A549 (cell line): ENCODE data around the gene SH3GL2. TPM values are rescaled to one million over a fixed set of nuclear protein-coding genes. Genes with fewer than 3 reads are reported as not detected.

ENCODE experiments used
- ATAC-seq, 2 experiments: fragments of 200-7000 bp in 1 of 2; fragments of >200 bp in 1 of 2; cut with Nextera tagmentation in 1 of 2; cut with Tn5 transposase in 1 of 2; 3 replicates each; pipeline versions ENCODE4 v1.8.0 to v1.9.1; 2018 to 2020; ENCODE audit warnings: mild to moderate bottlenecking in 1 of 2, moderate library complexity in 1 of 2
- CTCF ChIA-PET: fragments of 300-600 bp; sonication (Branson Sonifier 250); formaldehyde crosslinking; extraction: SDS; loops from one replicate; lab custom pipeline; 2021; ENCODE audit warnings: antibody characterized with exemption, inconsistent platforms; lab: Yijun Ruan, JAX
- POLR2A ChIA-PET: fragments of 350-600 bp; formaldehyde crosslinking; extraction: SDS; loops from one replicate; lab custom pipeline; 2021; ENCODE audit warnings: antibody characterized with exemption, inconsistent platforms; lab: Yijun Ruan, JAX
- DNase-seq, 2 experiments: peaks; one replicate each; pipeline versions ENCODE4 v3.0.0 to v3.0.0-alpha.2; 2011 to 2016; ENCODE audit warnings: low read depth in 1 of 2, low spot score in 1 of 2
- FAIRE-seq: peaks from 2 replicates; lab custom pipeline; 2011; peaks lifted over from hg19 to GRCh38; lab: Jason Lieb, UNC
- H3K27ac ChIP-seq, 2 experiments: fragments of >200 bp; sonication (Bioruptor Twin); formaldehyde crosslinking; 3 replicates each; pipeline ENCODE4 v1.5.1; 2016 to 2017
- H3K4me1 ChIP-seq: fragments of >200 bp; sonication (Bioruptor Twin); formaldehyde crosslinking; 3 replicates; pipeline ENCODE4 v1.6.1; 2016
- H3K4me2 ChIP-seq: fragments of >200 bp; sonication (Bioruptor Twin); formaldehyde crosslinking; 3 replicates; pipeline ENCODE4 v1.6.1; 2016
- H3K4me3 ChIP-seq: fragments of >200 bp; sonication (Bioruptor Twin); formaldehyde crosslinking; 3 replicates; pipeline ENCODE4 v1.5.1; 2016
- H3K9me3 ChIP-seq: fragments of >200 bp; sonication (Bioruptor Twin); formaldehyde crosslinking; 3 replicates; pipeline ENCODE4 v1.6.1; 2016
- BHLHE40 ChIP-seq: IDR thresholded peaks from 2 replicates; pipeline ENCODE4 v1.6.1; 2012; ENCODE audit warnings: low read depth, low read length, inconsistent platforms
- ELK1 ChIP-seq: fragments of 150-350 bp; IDR thresholded peaks from 2 replicates; pipeline ENCODE4 v1.6.1; 2014; ENCODE audit warnings: low read depth, mild to moderate bottlenecking, low read length
- FOXS1 ChIP-seq: fragments of 250-450 bp; sonication (Bioruptor Pico); IDR thresholded peaks from 2 replicates; pipeline ENCODE4 v1.5.0; 2020; ENCODE audit warnings: mild to moderate bottlenecking, moderate library complexity
- HDAC2 ChIP-seq: fragments of 200-600 bp; sonication (generic); IDR thresholded peaks from 2 replicates; pipeline ENCODE4 v1.6.1; 2016
- HMGXB4 ChIP-seq: fragments of 250-450 bp; sonication (Bioruptor Pico); IDR thresholded peaks from 2 replicates; pipeline ENCODE4 v1.5.0; 2021; ENCODE audit warnings: mild to moderate bottlenecking, moderate library complexity, borderline replicate concordance
- JUNB ChIP-seq: fragments of >200 bp; sonication (Bioruptor Twin); formaldehyde crosslinking; IDR thresholded peaks from 2 replicates; pipeline ENCODE4 v1.6.1; 2016
- KDM1A ChIP-seq: fragments of 200-600 bp; sonication (generic); IDR thresholded peaks from 2 replicates; pipeline ENCODE4 v1.6.1; 2016; ENCODE audit warnings: low read depth, mild to moderate bottlenecking
- MAFK ChIP-seq: fragments of 450-650 bp; IDR thresholded peaks from 2 replicates; pipeline ENCODE4 v1.6.1; 2014; ENCODE audit not compliant: partially characterized antibody
- MYC ChIP-seq: IDR thresholded peaks from 2 replicates; pipeline ENCODE4 v1.6.1; 2012; ENCODE audit warnings: mild to moderate bottlenecking, inconsistent platforms, low read length, improper control_type of control experiment, borderline replicate concordance
- RCOR1 ChIP-seq: fragments of 150-350 bp; IDR thresholded peaks from 2 replicates; pipeline ENCODE4 v1.6.1; 2014; ENCODE audit warnings: antibody characterized with exemption, low read length, low read depth
- RFX5 ChIP-seq: fragments of 450-650 bp; IDR thresholded peaks from 2 replicates; pipeline ENCODE4 v1.7.1; 2014; ENCODE audit warnings: antibody characterized with exemption, mild to moderate bottlenecking, moderate library complexity
- RNF2 ChIP-seq: fragments of 200-600 bp; sonication (generic); IDR thresholded peaks from 2 replicates; pipeline ENCODE4 v1.6.1; 2016; ENCODE audit warnings: low read depth, mild to moderate bottlenecking, antibody characterized with exemption, moderate library complexity, borderline replicate concordance
- SREBF2 ChIP-seq: fragments of 450-650 bp; IDR thresholded peaks from 2 replicates; pipeline ENCODE4 v1.6.1; 2014; ENCODE audit warnings: mild to moderate bottlenecking, moderate library complexity
- ZNF302 ChIP-seq: fragments of 250-450 bp; sonication (Bioruptor Pico); IDR thresholded peaks from 2 replicates; pipeline ENCODE4 v1.9.0; 2021; ENCODE audit warnings: inconsistent platforms, mild to moderate bottlenecking, moderate library complexity
- ZSCAN20 ChIP-seq: fragments of 250-450 bp; sonication (Bioruptor Pico); IDR thresholded peaks from 2 replicates; pipeline ENCODE4 v1.8.0; 2022; ENCODE audit warnings: mild to moderate bottlenecking, moderate library complexity
- WGBS: methylation state at CpG from one replicate; pipeline ENCODE4 v1.1.6; 2017; ENCODE audit errors: missing lambda C conversion rate; 5-methylcytosine and 5-hydroxymethylcytosine counted together
- polyA plus RNA-seq, 4 experiments: library from polyadenylated mRNA; depleted of rRNA in 3 of 4; stranded (reverse); fragments of >200 nt; fragmentation: RNase III in 1 of 4; extraction: RNeasy Plus Mini Kit Qiagen cat#74134 plus additional on column Dnase treatment in 1 of 4; gene quantifications; 2 replicates in 3 of 4; 3 replicates in 1 of 4; pipeline ENCODE4 v1.2.3, GENCODE V29; 2011 to 2017

Gene SH3GL2
- polyA plus RNA-seq, 2 of the 4 experiments (the other 2 are of a cell fraction), result 0.03 TPM

- WGBS, result 3% methylated on average over 1 of the region's 1 CpG
- H3K27ac ChIP-seq, result no peak overlapping the region
- DNase-seq, result no peak
- no peak for ATAC-seq
- TF ChIP-seq RCOR1, result no peak
- no peak for TF ChIP-seq SREBF2
- no peak for TF ChIP-seq ELK1
- ChIA-PET CTCF (no interaction called here), POLR2A (no interaction called here)
- H3K4me2 ChIP-seq, result no peak overlapping the region
- no peak for FAIRE-seq
- H3K9me3 ChIP-seq, result no peaks in the 10 kb centered on the region
- no peaks in the 10 kb centered on the region for H3K4me1 ChIP-seq
- H3K4me3 ChIP-seq, result no peak overlapping the region
Observed at GRCh38 chr9:17651725-17652124, 72.9 kb downstream of the SH3GL2 start.

- TF ChIP-seq HMGXB4 (no peak), JUNB (no peak), ZSCAN20 (CRISPR knock-in tag) (no peak), ZNF302 (no peak), ELK1 (no peak), MAFK (no peak), KDM1A (no peak), BHLHE40 (no peak)
- CTCF ChIA-PET, result interaction anchor here (1.0 kb wide), 1 partner anchor 98 kb away, joined by 3 read pairs; no protein-coding TSS in a partner anchor
- no peak for DNase-seq
- no peak overlapping the region for H3K27ac ChIP-seq
- no peak for FAIRE-seq
- no peaks in the 10 kb centered on the region for H3K9me3 ChIP-seq
- no peak for ATAC-seq
- H3K4me3 ChIP-seq, result no peak overlapping the region
- WGBS, result 15% methylated on average over 4 of the region's 4 CpGs
- POLR2A ChIA-PET, result no interaction called here
- H3K4me2 ChIP-seq, result no peak overlapping the region
- no peaks in the 10 kb centered on the region for H3K4me1 ChIP-seq
Observed at GRCh38 chr9:17653947-17654465, 75.1 kb downstream of the SH3GL2 start.

GRCh38 chr9:17656889-17657288 is 78.0 kb downstream of the SH3GL2 start:
- Histone ChIP-seq H3K4me3 (no peak overlapping the region), H3K27ac (no peak overlapping the region), H3K4me2 (no peak overlapping the region), H3K9me3 (no peaks in the 10 kb centered on the region)
- WGBS, result 0% methylated on average over 1 of the region's 1 CpG
- ATAC-seq (no peak), DNase-seq (no peak), FAIRE-seq (no peak)
- POLR2A ChIA-PET, result no interaction called here
- TF ChIP-seq HDAC2, result no peak
- TF ChIP-seq FOXS1 (CRISPR knock-in tag), result no peak
- no peak for TF ChIP-seq MYC
- no peak for TF ChIP-seq RFX5
- TF ChIP-seq RNF2, result no peak
- TF ChIP-seq, all 56 proteins: peak for 0
- CTCF ChIA-PET, result no interaction called here
- H3K4me1 ChIP-seq, result no peaks in the 10 kb centered on the region

GRCh38 chr9:17658237-17658636 is 79.4 kb downstream of the SH3GL2 start:
- Histone ChIP-seq H3K4me3 (no peak overlapping the region), H3K27ac (no peak overlapping the region), H3K9me3 (no peaks in the 10 kb centered on the region), H3K4me1 (no peaks in the 10 kb centered on the region), H3K4me2 (no peak overlapping the region)
- no peak for DNase-seq
- TF ChIP-seq KDM1A (no peak), MAFK (peak; percentile 61)
- ChIA-PET POLR2A (no interaction called here), CTCF (no interaction called here)
- no peak for ATAC-seq
- no peak for FAIRE-seq
- WGBS, result 3% methylated on average over 2 of the region's 2 CpGs
